H1 (cell line): ENCODE results near the gene ARHGAP15. TPM values are rescaled to one million over a fixed set of nuclear protein-coding genes. Genes with fewer than 3 reads are reported as not detected.

Experiments
- NANOG ChIP-seq: IDR thresholded peaks from 2 replicates; pipeline ENCODE4 v1.6.1; 2011; ENCODE audit warnings: low read length, low read depth, mild to moderate bottlenecking, inconsistent platforms; ENCODE audit not compliant: insufficient read depth, poor library complexity, severe bottlenecking
- YY1 ChIP-seq: IDR thresholded peaks from 2 replicates; pipeline ENCODE4 v1.6.1; 2011; ENCODE audit warnings: low read depth, mild to moderate bottlenecking, low read length
- polyA plus RNA-seq, 7 experiments: library from polyadenylated mRNA; depleted of rRNA in 3 of 7; stranded (reverse) in 5 of 7; unstranded in 2 of 7; fragments of >200 nt in 5 of 7; fragments of 200-250 nt in 2 of 7; gene quantifications; 1 replicate in 5 of 7; 2 replicates in 1 of 7; 4 replicates in 1 of 7; pipeline versions ENCODE4 v1.2.1 to v1.2.3, GENCODE V29; 2011 to 2013; ENCODE audit warnings: missing spikeins in 2 of 7, mixed read lengths in 2 of 7
- total RNA-seq: library from RNA; stranded (reverse); fragmentation: NEBNext Ultra II Directional; extraction: Animal tissue kit (Norgen Biotek cat#: 25700); gene quantifications from 2 replicates; pipeline ENCODE4 v1.2.1, GENCODE V29; 2021

The ARHGAP15 gene
- total and polyA plus RNA-seq, 2 of the 8 experiments (the other 6 are each of a cell fraction or from before 2014, with no cell fraction given): not detected

- TF ChIP-seq YY1 (no peak), NANOG (no peak)
Observed at GRCh38 chr2:143284087-143284675, 155.0 kb downstream of the ARHGAP15 start (continued).
